GM10266 (cell line): ENCODE results near the gene NDUFV1.
A peak's percentile ranks its signal among the peaks of the same experiment; 100 is the strongest.
"Not testable (repeated sequence)": the region's sequence is repeated elsewhere in the genome, so short reads cannot be mapped to it uniquely, and the experiment has no call there.

Source experiments
- DNase-seq: peaks from one replicate; pipeline ENCODE4 v3.0.0; 2012; ENCODE audit errors: extremely low spot score
- TF ChIP-seq, protein P1 (sequence below): IDR thresholded peaks from 2 replicates; pipeline ENCODE4 v1.5.1; 2012; ENCODE audit warnings: mild to moderate bottlenecking, low read depth; ENCODE audit not compliant: control insufficient read depth, insufficient read depth; ENCODE audit errors: missing control alignments

NDUFV1 gene

DNA sequence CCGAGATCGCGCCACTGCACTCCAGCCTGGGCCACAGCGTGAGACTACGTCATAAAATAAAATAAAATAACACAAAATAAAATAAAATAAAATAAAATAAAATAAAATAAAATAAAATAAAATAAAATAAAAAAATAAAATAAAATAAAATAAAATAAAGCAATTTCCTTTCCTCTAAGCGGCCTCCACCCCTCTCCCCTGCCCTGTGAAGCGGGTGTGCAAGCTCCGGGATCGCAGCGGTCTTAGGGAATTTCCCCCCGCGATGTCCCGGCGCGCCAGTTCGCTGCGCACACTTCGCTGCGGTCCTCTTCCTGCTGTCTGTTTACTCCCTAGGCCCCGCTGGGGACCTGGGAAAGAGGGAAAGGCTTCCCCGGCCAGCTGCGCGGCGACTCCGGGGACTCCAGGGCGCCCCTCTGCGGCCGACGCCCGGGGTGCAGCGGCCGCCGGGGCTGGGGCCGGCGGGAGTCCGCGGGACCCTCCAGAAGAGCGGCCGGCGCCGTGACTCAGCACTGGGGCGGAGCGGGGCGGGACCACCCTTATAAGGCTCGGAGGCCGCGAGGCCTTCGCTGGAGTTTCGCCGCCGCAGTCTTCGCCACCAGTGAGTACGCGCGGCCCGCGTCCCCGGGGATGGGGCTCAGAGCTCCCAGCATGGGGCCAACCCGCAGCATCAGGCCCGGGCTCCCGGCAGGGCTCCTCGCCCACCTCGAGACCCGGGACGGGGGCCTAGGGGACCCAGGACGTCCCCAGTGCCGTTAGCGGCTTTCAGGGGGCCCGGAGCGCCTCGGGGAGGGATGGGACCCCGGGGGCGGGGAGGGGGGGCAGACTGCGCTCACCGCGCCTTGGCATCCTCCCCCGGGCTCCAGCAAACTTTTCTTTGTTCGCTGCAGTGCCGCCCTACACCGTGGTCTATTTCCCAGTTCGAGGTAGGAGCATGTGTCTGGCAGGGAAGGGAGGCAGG lies 23.2 kb upstream of the NDUFV1 start, which contains the start of gene GSTP1:
GSTP1 (plus strand) TSS at position 566 of the 958 bp plus-strand sequence; CDS start at position 598, 32 bp downstream.
- peak; percentile 89 for DNase-seq
- TF ChIP-seq, protein P1, sequence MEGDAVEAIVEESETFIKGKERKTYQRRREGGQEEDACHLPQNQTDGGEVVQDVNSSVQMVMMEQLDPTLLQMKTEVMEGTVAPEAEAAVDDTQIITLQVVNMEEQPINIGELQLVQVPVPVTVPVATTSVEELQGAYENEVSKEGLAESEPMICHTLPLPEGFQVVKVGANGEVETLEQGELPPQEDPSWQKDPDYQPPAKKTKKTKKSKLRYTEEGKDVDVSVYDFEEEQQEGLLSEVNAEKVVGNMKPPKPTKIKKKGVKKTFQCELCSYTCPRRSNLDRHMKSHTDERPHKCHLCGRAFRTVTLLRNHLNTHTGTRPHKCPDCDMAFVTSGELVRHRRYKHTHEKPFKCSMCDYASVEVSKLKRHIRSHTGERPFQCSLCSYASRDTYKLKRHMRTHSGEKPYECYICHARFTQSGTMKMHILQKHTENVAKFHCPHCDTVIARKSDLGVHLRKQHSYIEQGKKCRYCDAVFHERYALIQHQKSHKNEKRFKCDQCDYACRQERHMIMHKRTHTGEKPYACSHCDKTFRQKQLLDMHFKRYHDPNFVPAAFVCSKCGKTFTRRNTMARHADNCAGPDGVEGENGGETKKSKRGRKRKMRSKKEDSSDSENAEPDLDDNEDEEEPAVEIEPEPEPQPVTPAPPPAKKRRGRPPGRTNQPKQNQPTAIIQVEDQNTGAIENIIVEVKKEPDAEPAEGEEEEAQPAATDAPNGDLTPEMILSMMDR: peak; percentile 74

DNA sequence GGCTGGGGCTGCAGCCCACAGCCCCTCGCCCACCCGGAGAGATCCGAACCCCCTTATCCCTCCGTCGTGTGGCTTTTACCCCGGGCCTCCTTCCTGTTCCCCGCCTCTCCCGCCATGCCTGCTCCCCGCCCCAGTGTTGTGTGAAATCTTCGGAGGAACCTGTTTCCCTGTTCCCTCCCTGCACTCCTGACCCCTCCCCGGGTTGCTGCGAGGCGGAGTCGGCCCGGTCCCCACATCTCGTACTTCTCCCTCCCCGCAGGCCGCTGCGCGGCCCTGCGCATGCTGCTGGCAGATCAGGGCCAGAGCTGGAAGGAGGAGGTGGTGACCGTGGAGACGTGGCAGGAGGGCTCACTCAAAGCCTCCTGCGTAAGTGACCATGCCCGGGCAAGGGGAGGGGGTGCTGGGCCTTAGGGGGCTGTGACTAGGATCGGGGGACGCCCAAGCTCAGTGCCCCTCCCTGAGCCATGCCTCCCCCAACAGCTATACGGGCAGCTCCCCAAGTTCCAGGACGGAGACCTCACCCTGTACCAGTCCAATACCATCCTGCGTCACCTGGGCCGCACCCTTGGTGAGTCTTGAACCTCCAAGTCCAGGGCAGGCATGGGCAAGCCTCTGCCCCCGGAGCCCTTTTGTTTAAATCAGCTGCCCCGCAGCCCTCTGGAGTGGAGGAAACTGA lies 22.4 kb upstream of the NDUFV1 start:
- TF ChIP-seq, protein P1: no peak
- peak; percentile 55 for DNase-seq

DNA sequence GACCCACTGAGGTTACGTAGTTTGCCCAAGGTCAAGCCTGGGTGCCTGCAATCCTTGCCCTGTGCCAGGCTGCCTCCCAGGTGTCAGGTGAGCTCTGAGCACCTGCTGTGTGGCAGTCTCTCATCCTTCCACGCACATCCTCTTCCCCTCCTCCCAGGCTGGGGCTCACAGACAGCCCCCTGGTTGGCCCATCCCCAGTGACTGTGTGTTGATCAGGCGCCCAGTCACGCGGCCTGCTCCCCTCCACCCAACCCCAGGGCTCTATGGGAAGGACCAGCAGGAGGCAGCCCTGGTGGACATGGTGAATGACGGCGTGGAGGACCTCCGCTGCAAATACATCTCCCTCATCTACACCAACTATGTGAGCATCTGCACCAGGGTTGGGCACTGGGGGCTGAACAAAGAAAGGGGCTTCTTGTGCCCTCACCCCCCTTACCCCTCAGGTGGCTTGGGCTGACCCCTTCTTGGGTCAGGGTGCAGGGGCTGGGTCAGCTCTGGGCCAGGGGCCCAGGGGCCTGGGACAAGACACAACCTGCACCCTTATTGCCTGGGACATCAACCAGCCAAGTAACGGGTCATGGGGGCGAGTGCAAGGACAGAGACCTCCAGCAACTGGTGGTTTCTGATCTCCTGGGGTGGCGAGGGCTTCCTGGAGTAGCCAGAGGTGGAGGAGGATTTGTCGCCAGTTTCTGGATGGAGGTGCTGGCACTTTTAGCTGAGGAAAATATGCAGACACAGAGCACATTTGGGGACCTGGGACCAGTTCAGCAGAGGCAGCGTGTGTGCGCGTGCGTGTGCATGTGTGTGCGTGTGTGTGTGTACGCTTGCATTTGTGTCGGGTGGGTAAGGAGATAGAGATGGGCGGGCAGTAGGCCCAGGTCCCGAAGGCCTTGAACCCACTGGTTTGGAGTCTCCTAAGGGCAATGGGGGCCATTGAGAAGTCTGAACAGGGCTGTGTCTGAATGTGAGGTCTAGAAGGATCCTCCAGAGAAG lies 21.6 kb upstream of the NDUFV1 start:
- DNase-seq: no peak
- TF ChIP-seq, protein P1: no peak

DNA sequence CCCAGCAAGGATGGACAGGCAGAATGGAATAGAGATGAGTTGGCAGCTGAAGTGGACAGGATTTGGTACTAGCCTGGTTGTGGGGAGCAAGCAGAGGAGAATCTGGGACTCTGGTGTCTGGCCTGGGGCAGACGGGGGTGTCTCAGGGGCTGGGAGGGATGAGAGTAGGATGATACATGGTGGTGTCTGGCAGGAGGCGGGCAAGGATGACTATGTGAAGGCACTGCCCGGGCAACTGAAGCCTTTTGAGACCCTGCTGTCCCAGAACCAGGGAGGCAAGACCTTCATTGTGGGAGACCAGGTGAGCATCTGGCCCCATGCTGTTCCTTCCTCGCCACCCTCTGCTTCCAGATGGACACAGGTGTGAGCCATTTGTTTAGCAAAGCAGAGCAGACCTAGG lies 20.8 kb upstream of the NDUFV1 start:
- DNase-seq: no peak
- TF ChIP-seq, protein P1: no peak

DNA sequence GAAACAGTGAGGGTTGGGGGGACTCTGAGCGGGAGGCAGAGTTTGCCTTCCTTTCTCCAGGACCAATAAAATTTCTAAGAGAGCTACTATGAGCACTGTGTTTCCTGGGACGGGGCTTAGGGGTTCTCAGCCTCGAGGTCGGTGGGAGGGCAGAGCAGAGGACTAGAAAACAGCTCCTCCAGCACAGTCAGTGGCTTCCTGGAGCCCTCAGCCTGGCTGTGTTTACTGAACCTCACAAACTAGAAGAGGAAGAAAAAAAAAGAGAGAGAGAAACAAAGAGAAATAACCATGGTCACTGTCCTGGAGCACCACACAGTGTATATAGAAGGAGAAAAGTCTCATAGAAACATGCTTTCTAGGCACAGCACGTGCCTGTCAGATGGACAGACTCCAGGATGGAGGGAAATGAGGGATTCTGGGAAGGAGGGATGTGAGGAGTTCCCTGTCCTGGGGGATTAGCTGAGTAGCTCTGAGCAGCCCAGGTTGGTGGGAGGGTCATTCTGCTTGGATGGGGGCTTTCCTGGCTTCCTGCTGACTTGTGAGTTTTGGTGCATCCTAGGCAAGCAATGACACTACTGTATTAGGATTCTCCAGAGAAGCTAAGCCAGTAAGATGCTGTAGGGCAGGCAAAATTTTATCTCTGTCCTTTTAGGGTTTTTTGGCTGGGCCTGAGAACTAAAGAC lies 20.0 kb upstream of the NDUFV1 start:
- TF ChIP-seq, protein P1: no peak
- DNase-seq: no peak

DNA sequence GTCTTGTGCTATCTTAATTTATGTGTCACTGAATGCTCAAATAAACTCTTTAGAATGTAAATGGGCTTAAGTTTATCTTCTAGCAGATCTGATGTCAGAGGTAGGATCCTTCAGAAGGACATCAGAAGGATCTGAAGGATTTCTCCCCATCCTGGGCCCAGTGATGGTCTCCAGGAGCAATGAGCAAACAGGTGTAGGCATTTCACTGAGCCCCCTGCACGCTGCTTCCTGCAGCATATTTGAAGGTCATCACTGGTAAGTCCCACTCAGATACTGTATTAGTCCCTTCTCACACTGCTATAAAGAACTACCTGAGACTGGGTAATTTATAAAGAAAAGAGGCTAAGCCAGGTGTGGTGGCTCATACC lies 18.6 kb upstream of the NDUFV1 start:
- DNase-seq: no peak
- TF ChIP-seq, protein P1: no peak

DNA sequence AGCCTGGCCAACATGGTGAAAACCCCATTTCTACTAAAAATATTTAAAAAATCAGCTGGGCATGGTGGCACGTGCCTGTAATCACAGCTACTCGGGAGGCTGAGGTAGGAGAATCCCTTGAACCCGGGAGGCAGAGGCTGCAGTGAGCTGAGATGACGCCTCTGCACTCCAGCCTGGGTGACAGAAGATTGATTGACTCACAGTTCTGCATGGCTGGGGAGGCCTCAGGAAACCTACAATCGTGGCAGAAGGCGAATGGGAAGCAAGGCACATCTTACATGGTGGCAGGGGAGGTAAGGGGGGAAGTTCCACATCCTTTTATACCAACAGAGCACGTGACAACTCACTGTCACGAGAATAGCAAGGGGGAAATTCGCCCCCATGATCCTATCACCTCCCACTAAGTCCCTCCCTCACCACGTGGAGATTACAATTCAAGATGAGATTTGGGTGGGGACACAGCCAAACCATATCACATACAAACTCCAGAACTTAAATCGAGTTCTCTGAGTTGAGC lies 17.8 kb upstream of the NDUFV1 start:
- not testable (repeated sequence) for DNase-seq
